ENCODE results near the gene TM9SF2.
"Not testable (repeated sequence)": the region's sequence is repeated elsewhere in the genome, so short reads cannot be mapped to it uniquely, and the experiment has no call there.

TM9SF2 gene

GRCh38 chr13:99501184-99501847, at the start of gene TM9SF2:
Gene TM9SF2 (plus strand): TSS chr13:99501472. CDS start chr13:99501607, 135 bp downstream.
- peak; percentile 88 for DNase-seq

GRCh38 chr13:99454518-99455183, 46.6 kb upstream of the TM9SF2 start:
- no peak for DNase-seq

GRCh38 chr13:99459099-99459850, 42.0 kb upstream of the TM9SF2 start:
- DNase-seq: no peak

- DNase-seq: not testable (repeated sequence)
Observed at GRCh38 chr13:99460802-99461201, 40.5 kb upstream of the TM9SF2 start.

DNA sequence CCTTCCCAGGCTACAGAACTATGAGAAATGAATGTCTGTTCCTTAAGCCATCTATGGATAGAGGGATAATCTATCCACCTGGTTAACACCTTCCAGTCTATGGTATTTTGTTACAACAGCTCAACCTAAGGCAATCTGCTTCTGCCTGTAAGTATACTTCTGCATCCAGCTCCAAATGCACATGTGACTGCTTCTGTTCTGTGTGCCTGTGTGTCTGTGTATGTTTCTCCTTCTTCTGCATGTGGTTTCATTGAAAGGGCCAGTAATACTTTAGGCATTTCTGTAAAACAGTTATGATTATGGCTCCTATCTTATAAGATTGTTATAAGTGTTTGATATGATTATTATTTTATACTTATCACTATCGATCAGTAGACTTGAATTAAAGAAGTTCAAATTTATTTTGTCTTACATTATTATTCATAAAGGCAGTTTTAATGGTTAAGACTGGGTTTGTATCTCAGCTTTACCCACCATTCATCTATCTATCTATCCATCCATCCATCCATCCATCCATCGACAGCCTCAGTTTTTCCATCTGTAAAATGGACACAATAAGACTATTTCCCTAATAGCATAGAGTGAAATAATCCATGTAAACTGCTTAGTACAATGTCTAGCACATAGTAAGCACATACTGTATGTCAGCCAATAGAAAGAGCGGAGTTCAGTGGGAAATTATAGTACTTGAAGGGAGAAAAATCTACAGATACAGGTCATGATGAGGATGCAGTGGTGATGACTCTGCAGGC, 37.5 kb upstream of the TM9SF2 start:
- no peak for DNase-seq

DNA sequence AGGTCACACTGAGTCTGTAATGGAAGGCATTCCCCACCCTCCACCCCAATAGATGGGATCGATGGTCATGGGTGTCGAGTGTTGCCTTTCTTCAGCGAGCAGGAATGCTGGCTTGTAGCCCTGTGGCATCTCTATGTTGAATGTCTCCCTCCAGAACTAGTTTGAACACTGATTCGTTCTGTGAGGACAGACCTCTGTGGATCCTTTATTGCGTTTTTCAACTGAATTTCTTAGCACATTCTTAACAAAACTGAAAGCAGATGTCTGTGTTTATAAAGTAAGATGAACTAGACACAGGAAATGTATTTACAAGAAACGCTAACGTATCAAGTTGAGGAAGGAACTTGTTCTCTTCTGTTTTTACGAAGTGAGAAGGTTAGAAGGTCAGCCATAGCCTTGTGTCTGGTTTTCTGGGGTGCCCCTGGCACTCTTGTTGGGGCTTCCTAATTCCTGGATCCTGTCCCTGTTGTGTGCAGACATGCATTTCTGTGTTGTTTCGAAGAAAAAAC, 36.8 kb upstream of the TM9SF2 start:
- DNase-seq: no peak

DNA sequence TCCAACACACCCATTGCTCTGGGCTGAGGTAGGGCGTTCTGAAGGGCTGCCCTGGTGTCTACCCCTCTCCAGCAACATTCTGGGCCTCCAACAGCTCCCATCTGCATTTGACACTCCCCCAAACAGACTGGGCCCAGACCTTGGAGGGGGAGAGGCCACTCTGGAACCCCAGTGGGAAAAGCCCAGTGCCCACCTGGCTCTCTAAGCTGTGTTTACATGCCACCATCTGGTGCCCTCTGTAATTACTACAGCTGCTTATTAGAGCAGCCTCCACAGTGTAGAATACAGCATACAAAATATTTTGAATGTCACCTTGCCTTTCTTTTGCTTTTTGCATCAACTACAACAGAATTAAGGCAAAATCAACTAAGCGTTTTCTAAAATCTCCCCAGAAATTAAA, 35.8 kb upstream of the TM9SF2 start:
- DNase-seq: no peak

DNA sequence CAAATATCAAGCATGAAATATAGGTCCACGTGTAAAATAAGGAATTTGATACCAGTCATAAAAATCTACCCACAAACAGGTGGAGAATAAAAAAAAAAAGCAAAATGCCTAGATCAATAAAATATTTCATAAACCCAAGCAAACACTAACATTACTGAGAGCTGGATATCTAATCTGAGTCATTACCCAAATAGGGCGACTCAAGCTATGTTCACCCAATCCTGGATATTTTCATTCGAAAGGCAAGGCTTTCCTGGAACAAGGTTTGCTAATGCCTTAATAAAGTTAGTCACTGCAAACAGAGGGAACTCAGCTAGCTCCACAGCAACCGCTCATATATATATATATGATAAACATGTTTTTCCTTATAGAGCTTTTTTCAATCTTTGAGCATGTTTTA, 33.5 kb upstream of the TM9SF2 start:
- no peak for DNase-seq

GRCh38 chr13:99469041-99469440, 32.2 kb upstream of the TM9SF2 start:
- no peak for DNase-seq

DNA sequence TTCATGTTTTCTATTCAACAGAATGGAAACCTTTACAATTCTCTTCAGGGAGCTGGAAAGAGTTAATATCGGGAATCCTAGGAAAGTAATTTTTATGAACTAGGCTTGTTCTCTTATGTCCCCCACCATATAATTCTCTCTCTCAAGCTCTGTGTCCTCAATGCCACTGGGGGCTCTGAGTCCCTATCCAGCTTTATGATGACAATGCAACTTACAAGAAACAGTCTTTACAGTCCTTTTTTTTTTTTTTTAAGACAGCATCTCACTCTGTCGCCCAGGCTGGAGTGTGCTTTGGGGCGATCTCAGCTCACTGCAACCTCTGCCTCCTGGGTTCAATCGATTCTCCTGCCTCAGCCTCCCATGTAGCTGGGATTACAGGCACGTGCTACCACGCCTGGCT, 31.2 kb upstream of the TM9SF2 start:
- no peak for DNase-seq

GRCh38 chr13:99471221-99472121, 29.8 kb upstream of the TM9SF2 start:
- no peak for DNase-seq

DNA sequence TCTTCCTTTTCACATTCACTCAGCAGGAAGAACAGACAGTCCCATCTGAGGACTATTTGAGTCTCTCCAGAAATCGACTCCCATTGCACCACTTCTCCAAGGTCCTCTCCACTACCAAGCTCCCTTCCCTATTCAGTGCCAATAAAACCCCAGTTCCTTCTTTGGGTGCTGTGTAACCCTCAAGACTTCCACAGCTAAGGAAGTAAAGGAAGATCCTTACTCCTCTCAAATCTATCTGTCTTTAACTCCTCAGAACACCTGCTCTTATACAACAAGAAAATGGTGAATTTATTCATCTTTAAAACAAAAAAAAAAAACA, 29.2 kb upstream of the TM9SF2 start:
- no peak for DNase-seq

DNA sequence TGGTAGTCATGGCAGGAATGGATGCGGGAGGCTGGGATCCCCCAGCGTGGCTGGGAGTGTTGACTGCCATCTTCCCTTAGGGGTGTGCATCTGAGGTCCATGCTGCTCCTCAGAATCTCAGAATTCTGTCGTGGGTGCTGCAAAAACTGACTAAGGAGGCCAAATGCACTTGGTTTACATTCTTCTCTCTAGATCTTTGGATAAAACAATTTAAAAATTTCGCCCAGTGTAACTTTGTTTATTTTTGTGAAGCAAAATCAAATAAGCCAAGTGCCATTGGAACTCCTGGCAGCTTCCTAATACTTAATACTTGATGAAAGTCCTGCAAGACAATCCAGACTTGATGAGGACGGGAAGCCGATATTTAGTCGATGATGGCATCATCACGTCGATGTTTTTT, 27.8 kb upstream of the TM9SF2 start:
- no peak for DNase-seq

- no peak for DNase-seq
Observed at GRCh38 chr13:99476648-99477047, 24.6 kb upstream of the TM9SF2 start.

- no peak for DNase-seq
Observed at GRCh38 chr13:99477493-99477892, 23.8 kb upstream of the TM9SF2 start.

- no peak for DNase-seq
Observed at GRCh38 chr13:99481366-99481765, 19.9 kb upstream of the TM9SF2 start.

- no peak for DNase-seq
Observed at GRCh38 chr13:99484473-99484872, 16.8 kb upstream of the TM9SF2 start.

DNA sequence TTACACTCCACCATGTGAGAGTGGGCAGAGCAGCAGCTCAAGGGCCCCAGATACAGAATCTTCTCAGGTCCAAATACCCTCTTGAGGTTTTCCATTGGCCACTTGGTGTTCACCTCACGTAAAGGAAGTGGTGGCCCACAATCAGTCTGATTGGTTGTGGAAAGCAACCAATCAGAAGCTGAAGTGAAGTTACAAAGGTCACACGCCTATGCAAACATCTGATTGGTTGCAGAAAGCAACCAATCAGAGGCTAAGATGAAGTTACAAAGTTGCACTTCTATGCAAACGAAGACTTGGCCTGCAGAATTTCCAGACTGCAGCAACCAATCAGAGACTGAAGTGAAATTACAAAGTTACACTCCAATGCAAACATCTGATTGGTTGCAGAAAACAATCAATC, 14.3 kb upstream of the TM9SF2 start:
- no peak for DNase-seq

DNA sequence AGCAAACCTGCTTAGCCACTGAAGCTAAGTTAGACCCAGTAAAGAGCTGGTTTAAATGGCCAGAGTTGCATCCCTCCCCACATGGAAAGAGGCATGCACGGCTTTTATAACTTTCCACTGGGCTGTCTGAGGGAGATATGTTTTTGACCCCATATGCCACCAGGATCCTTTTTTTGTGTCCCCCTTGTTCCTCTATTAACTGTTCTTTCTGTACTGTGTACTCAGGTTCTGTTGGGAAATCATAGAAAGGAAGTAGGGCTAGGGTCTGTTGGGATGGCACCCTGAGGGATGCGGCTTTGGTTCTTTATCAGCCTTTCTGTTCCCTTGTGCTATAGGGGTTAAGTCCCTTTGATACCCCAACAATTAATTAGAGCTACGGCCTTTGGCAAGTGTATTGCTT, 12.2 kb upstream of the TM9SF2 start:
- DNase-seq: no peak

DNA sequence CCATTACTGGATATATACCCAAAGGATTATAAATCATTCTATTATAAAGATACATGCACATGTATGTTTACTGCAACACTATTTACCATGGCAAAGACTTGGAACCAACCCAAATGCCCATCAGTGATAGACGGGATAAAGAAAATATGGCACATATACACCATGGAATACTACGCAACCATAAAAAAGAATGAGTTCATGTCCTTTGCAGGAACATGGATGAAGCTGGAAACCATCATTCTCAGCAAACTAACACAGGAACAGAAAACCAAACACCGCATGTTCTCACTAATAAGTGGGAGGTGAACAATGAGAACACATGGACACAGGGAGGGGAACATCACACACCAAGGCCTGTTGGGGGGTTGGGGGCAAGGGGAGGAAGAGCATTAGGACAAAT, 9.5 kb upstream of the TM9SF2 start:
- not testable (repeated sequence) for DNase-seq

GRCh38 chr13:99495466-99496183, 5.6 kb upstream of the TM9SF2 start:
- no peak for DNase-seq

Measured in 8988T (cell line).